ENCODE results near the gene PICALM.

PICALM gene

GRCh38 chr11:86073948-86074347 lies 5.1 kb upstream of the PICALM start:
- no peak for DNase-seq

- DNase-seq = no peak
Measured at GRCh38 chr11:86072211-86072610, 3.3 kb upstream of the PICALM start.

DNA sequence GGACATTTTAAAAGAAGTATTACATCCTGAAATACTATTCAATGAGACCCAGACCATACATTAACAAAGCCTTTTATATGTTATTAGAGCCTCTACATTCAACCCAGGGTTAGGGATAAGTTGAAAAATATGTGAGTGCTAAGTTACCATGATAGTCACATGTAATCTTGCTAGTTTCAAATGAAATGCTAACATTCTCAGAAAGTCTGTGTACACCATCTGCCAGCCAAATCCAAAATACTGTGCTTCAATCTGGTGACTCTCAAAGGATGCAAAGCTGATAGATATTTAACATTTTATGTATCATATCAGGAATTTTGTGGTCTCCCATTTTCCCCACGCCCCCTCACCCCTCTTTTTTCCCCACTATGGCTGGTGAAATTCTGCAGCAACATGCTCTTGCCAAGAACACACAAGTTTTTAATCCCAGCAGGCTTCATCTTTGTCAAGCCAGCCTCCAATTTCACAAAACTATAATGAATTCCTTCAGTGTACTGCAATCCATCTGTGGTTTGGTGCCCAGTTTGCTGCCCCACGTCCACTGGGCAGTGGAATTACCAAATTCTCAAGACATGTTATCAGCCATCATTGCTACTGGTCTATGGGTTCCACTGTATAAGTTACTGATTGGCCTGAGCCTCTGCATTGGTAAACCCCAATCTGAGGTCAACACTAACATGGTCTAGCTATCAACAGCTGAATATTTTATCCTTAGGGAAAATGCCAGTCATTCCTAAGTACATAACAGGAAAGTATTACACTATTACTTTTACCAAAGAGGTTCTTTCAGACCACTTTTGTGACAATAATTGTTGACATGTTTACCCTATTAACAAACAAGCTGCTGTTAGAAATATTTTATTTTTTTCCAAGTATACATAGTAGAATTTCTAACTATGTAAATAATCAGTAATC lies 1.5 kb upstream of the PICALM start:
- no peak for DNase-seq

- no peak for DNase-seq
Measured at GRCh38 chr11:86069408-86070101, 671 bp upstream of the PICALM start.

DNA sequence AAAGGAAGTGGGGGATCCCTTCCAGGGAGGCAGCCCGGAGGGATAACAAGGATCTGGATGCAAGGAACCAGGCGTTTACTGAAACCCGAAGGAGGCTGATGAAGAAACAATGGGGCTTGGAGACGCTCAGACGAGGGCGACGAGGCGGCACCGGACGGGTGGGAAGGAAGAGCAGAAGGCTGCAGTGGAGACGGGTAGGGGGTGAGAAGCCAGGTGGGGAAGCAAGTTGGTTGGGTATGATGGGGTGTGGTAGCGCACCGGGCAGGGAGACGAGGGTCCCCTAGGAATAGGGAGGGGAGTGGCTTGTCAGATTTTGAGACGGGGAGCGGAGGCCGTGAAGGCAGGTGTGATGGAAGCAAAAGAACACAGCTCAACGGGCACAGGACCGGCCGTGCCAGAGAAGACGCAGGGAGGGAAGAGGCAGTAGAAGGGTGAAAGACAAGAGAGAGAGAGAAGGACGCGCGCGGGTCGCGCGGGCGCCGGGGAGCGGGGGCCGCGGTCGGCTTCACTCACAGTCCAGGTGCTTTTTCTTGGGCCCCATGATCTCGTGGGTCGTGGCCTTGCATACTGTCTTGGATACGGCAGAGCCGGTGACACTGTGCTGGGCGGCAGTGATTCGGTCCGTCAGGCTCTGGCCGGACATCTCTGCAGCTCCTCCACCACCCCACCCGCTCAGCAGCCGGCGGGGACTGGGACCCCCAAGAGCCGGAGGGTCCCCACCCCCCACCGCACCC lies 579 bp downstream of the PICALM start:
- DNase-seq = peak; percentile 48

DNA sequence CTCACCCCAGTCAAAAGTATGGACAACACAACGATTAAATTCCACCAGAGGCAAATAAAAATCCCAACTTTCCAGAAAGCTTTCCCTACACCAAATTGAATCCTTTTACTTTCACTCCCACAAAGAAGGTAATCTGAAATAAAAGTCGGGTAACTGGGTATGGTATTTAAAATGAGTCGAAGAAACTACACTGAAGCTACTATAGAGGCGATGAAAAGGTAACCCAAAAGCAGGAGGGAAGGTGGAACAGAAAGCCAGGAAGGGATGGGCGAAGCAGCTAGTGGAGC lies 1.1 kb downstream of the PICALM start:
- DNase-seq = no peak

GRCh38 chr11:86067009-86067850 lies 1.7 kb downstream of the PICALM start:
- DNase-seq = peak; percentile 58

DNA sequence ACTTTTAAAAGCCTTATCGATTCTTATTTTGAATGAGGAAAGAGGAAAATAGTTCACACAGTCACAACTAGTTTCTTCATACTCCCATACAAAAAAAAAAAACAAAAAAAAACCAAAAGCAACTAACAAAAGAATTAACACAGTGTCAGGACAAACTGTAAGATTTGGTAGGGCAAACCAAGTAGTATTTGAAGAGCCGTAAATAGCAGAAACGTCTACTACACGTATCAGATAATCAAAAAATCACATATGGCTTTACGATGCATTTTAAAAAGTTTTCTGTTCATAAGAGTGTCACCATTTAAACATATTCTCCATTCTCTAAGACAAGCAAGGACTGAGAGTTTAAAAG lies 2.3 kb downstream of the PICALM start:
- no peak for DNase-seq

GRCh38 chr11:86066033-86066432 lies 2.9 kb downstream of the PICALM start:
- no peak for DNase-seq

GRCh38 chr11:86064220-86064803 lies 4.6 kb downstream of the PICALM start:
- peak; percentile 36 for DNase-seq

DNA sequence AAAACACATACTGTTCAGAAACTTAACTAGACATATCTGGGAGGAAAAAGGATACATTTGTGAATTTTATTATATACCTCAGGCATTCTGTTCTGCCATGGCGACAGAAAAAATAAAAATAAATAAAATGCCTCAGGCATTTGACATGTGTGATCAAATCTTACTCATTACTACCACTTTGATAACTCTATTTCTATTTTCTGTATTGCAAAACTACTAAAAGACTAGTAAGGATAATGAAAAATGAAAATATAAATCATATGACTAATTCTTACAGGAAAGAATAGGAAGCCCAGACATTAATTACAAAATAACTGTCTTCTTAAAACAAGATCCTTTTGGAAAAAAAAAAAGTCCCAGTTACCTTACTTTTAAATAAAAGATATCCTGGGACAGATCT lies 5.3 kb downstream of the PICALM start:
- no peak for DNase-seq

- no peak for DNase-seq
Measured at GRCh38 chr11:86062719-86063118, 6.2 kb downstream of the PICALM start.

DNA sequence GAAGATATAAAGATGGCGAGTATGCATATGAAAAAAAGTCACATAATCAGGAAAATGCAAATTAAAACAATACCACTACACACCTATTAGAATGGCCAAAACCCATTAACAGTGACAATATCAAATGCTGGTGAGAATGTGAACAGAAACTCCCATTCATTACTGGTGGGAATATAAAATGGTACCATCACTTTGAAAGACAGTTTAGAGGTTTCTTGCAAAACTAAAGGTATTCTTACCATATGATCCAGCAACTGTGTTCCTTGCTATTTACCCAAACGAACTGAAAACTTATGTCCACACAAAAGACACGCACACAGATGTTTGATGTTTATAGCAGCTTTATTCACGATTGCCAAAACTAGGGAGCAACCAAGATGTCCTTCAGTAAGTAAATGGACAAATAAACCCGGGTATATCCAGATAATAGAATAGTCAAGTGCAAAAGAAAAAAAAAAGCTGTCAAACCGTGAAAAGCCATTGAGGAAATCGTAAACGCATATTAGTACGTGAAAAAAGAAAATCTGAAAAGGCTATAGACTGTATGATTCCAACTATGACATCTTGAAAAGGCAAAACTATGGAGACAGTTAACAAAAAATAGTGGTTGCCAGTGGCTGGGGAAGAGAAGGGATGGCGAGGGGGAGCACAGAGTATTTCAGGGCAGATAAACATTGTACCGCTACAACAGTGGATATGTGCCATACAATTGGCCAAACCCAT lies 7.2 kb downstream of the PICALM start:
- no peak for DNase-seq

- no peak for DNase-seq
Measured at GRCh38 chr11:86060544-86060943, 8.3 kb downstream of the PICALM start.

- no peak for DNase-seq
Measured at GRCh38 chr11:86058360-86058759, 10.5 kb downstream of the PICALM start.

- DNase-seq = no peak
Measured at GRCh38 chr11:86056351-86056854, 12.5 kb downstream of the PICALM start.

GRCh38 chr11:86052693-86053641 lies 15.9 kb downstream of the PICALM start:
- no peak for DNase-seq

DNA sequence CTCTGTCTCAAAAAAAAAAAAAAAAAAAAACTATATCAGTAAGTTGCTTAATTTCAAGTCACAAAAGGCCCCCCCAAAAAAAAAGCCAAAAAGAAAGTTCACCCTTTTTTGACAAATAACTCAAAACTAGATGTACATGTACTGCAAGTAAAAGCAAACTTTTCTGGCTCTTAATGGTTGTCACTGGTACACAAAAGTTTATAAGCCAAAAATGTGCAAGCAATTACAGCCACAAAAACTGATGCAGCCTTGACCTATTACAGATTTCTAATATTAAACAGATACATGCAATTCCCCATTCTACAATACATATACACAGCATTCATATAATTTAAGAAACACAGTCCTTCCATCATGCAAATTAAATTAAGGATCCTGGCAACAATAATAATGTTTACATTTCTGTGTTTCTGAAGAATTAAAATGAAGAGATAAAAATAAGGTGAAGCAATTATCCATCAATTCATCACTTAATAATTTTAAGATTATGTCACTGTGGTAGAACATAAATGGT lies 18.6 kb downstream of the PICALM start:
- no peak for DNase-seq

- DNase-seq = peak; percentile 86
Measured at GRCh38 chr11:86047275-86047991, 21.5 kb downstream of the PICALM start.

Measured in activated CD4-positive, alpha-beta T cell treated with anti-CD3 and anti-CD28 coated beads, Interleukin-2, amount 50 U/mL, for 16 hours (primary cell).